GM18498 (cell line): ENCODE data around the gene KCND1.

Source experiments
- ATAC-seq: cut with Tn5 transposase; IDR thresholded peaks from one replicate; pipeline ENCODE4 v1.9.1; 2021; ENCODE audit warnings: mild to moderate bottlenecking, moderate library complexity; ENCODE audit not compliant: unreplicated experiment

The KCND1 gene

DNA sequence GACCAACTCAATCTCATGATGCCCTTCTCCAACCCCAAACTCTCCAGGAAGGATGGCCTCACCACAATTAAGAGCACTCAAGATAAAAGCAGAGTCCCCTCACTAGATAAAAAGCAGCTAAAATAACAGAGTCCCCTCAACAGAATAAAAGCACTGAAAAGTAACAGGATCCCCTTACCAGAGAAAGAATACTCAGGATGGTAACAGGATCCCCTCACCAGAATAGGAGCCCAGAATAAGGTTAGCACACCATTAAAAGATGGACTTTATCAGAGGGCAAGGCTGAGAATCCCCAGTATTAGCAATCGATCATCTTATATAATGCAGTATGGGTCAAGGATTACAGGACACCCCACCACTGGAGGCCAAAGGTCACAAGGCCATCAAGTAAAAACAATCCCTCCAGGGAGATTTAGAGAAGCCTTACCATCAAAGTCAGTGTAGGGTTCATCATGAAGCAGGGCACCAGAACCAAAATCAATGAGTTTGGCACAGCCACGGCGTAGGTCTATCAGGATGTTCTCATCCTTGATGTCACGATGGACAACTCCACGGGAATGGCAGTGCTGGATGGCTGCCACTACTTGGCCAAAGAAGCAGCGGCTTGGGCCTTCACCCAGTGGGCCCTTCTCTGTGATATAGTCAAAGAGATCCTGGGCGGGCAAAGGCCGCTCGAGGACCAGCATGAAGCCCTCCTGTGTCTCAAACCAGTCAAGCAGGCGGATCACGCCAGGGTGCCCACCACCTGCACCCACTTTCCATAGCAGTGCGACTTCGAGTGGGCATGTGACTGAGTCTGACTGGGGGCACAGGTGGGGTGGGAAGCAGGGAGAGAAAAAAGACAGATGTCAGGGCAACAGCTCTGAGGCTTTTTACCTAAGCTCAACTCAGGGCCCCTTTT lies 56.8 kb downstream of the KCND1 start:
- ATAC-seq, result no peak

DNA sequence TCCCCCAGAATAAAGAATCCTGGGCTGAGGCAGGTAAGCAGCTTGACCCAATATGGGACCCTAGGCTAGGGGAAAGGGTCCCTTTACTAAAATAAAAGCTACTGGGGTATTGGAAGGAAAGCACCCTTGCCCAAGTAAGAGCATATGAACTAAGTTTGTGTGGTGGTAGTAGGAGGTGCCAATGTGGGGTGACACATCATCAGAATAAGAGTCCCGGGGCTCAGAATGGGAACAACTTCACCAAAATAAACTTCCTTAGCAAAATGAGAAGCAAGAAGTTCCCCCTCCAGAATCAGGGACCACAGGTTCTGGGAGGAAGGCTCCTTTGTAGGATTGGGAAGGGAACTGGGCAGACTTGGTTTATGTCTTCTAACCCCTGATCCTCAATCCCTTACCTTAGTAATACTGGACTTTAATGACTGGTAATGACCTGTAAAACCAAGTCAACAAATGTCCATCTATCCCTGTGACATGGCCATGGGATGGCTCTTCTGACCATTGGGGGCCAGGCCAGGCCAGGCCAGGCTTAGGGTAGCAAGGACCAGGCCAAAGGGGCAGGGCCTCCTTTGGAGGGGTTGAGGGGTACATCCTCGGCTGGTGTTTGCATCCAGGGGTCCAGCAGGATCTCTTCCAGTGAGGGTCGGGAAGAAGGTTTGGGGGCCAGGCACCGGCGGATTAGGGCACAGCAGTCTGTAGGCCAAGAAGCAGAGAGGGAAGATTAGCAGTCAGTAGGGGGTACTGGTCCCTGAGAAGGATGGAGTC lies 57.9 kb downstream of the KCND1 start:
- ATAC-seq, result no peak

DNA sequence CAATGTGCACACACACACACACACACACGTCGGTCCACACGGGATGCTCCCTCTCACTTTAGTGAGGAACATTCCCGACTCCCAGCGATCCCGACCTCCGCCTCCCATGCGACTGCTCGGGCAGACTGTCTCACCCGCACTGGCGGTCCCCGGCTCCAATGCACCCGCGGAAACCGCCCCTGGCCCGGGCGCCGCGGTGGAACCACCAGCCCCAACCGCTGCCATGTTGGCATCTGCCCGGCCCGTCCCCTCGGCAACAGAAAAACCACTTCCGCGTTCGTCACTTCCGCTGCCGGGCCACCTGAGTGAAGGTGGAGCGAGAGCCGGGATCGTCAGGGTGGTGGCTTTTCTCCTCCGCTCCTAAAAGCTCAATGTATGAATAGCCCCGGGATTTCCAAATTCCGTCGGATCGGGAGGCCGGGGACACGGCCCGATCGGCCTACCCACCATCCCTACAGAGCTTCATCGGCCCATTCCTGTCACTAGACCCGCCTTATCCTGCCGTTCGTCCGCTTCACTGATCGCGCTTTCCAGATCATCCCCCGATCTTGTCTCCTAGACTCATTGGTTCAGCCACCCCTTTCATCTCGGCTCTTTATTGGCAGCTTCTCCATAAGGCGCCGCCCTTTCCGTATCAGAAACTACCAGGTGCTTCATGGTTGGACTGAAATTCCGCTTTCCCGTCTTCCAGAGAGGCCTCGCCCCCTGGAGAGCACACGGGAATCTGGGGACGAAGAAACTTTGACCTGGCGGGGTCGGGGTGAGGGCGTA lies 60.0 kb downstream of the KCND1 start, which contains the start of gene SLC35A2:
SLC35A2 (minus strand) TSS at position 235 of the 771 bp plus-strand sequence; CDS start at position 225, 10 bp downstream.
- ATAC-seq, result peak; percentile 79
